Brain pericyte (primary cell): ENCODE measurements around the gene TMEM259.
"Not testable (repeated sequence)": the region's sequence is repeated elsewhere in the genome, so short reads cannot be mapped to it uniquely, and the experiment has no call there.

ENCODE experiments used
- DNase-seq: peaks from one replicate; pipeline ENCODE4 v3.0.0-alpha.2; 2012; ENCODE audit warnings: low read depth, low spot score

Gene TMEM259

GRCh38 chr19:1040476-1041271, 19.8 kb upstream of the TMEM259 start:
- peak; percentile 84 for DNase-seq

GRCh38 chr19:1039646-1040475, 18.9 kb upstream of the TMEM259 start, which contains the start of gene ABCA7:
Gene ABCA7 (plus strand): TSS chr19:1040107. CDS start chr19:1041362, 1,255 bp downstream.
- peak; percentile 94 for DNase-seq

- no peak for DNase-seq
These were observed 18.2 kb upstream of the TMEM259 start for GRCh38 chr19:1038978-1039645.

- DNase-seq = no peak
These were observed 16.7 kb upstream of the TMEM259 start for GRCh38 chr19:1037621-1038064.

- no peak for DNase-seq
These were observed 15.2 kb upstream of the TMEM259 start for GRCh38 chr19:1035998-1036621.

GRCh38 chr19:1032264-1032867, 11.4 kb upstream of the TMEM259 start:
- no peak for DNase-seq

- DNase-seq = peak; percentile 95
These were observed 7.4 kb upstream of the TMEM259 start for GRCh38 chr19:1028062-1028926.

- DNase-seq = no peak
These were observed 6.7 kb upstream of the TMEM259 start for GRCh38 chr19:1027650-1028061.

- no peak for DNase-seq
These were observed 6.1 kb upstream of the TMEM259 start for GRCh38 chr19:1026783-1027649.

GRCh38 chr19:1025960-1026782, 5.2 kb upstream of the TMEM259 start, which contains the start of gene CNN2:
Gene CNN2 (plus strand): TSS chr19:1026608. CDS start chr19:1026662, 54 bp downstream.
- DNase-seq = no peak

- DNase-seq = not testable (repeated sequence)
These were observed 4.2 kb upstream of the TMEM259 start for GRCh38 chr19:1025080-1025479.

GRCh38 chr19:1023883-1024188, 2.9 kb upstream of the TMEM259 start:
- DNase-seq = not testable (repeated sequence)

GRCh38 chr19:1019980-1020867, 699 bp downstream of the TMEM259 start:
- DNase-seq = no peak

- no peak for DNase-seq
These were observed 1.3 kb downstream of the TMEM259 start for GRCh38 chr19:1019616-1019961.

GRCh38 chr19:1018932-1019615, 1.8 kb downstream of the TMEM259 start:
- no peak for DNase-seq

- DNase-seq = no peak
These were observed 2.5 kb downstream of the TMEM259 start for GRCh38 chr19:1018393-1018792.

GRCh38 chr19:1017906-1018305, 3.0 kb downstream of the TMEM259 start:
- no peak for DNase-seq
